Esophagus muscularis mucosa (tissue), 4 donors: ENCODE results near the gene ACTR1B.

Experiments used
- EP300 ChIP-seq: sonication (generic); formaldehyde crosslinking; IDR thresholded peaks from one replicate; pipeline ENCODE4 v1.6.1; 2017; ENCODE audit warnings: antibody characterized with exemption
- POLR2A ChIP-seq: fragments of 450-650 bp; IDR thresholded peaks from one replicate; pipeline ENCODE4 v1.6.1; 2017; ENCODE audit warnings: antibody characterized with exemption, moderate library complexity, mild to moderate bottlenecking, low read depth
- TF ChIP-seq, protein P1 (sequence below), 3 experiments: fragments of 200-600 bp in 2 of 3; fragments of 450-650 bp in 1 of 3; sonication (generic) in 2 of 3; IDR thresholded peaks; one replicate each; pipeline ENCODE4 v1.5.1; 2017 to 2019; ENCODE audit warnings: antibody characterized with exemption in 3 of 3, mild to moderate bottlenecking in 2 of 3, moderate library complexity in 1 of 3

GRCh38 chr2:97707362-97708047 is 43.7 kb upstream of the ACTR1B start:
- TF ChIP-seq, protein P1, sequence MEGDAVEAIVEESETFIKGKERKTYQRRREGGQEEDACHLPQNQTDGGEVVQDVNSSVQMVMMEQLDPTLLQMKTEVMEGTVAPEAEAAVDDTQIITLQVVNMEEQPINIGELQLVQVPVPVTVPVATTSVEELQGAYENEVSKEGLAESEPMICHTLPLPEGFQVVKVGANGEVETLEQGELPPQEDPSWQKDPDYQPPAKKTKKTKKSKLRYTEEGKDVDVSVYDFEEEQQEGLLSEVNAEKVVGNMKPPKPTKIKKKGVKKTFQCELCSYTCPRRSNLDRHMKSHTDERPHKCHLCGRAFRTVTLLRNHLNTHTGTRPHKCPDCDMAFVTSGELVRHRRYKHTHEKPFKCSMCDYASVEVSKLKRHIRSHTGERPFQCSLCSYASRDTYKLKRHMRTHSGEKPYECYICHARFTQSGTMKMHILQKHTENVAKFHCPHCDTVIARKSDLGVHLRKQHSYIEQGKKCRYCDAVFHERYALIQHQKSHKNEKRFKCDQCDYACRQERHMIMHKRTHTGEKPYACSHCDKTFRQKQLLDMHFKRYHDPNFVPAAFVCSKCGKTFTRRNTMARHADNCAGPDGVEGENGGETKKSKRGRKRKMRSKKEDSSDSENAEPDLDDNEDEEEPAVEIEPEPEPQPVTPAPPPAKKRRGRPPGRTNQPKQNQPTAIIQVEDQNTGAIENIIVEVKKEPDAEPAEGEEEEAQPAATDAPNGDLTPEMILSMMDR (IDR thresholded peaks at IDR 0.05) = no peak
- no peak for TF ChIP-seq POLR2A
- no peak for TF ChIP-seq EP300
